Small intestine (tissue), 7 donors: ENCODE measurements around the gene STK33. TPM values are rescaled to one million over a fixed set of nuclear protein-coding genes. Genes with fewer than 3 reads are reported as not detected.
A peak's percentile ranks its signal among the peaks of the same experiment; 100 is the strongest.

Source experiments
- DNase-seq, 2 donors: peaks; one replicate each; pipeline versions ENCODE4 v3.0.0 to v3.0.0-alpha.2; 2013
- FAIRE-seq: peaks from 2 replicates; lab custom pipeline; 2012; peaks lifted over from hg19 to GRCh38; lab: Jason Lieb, UNC
- H3K27ac ChIP-seq, 3 donors: one replicate each; pipeline ENCODE4 v1.5.1; 2013; ENCODE audit warnings: low read length in 2 of 3, mild to moderate bottlenecking in 2 of 3, control low read depth in 1 of 3, inconsistent platforms in 1 of 3, low read depth in 1 of 3, moderate library complexity in 1 of 3
- H3K27me3 ChIP-seq, 3 donors: one replicate each; pipeline ENCODE4 v1.6.1; 2013; ENCODE audit warnings: low read length in 3 of 3, inconsistent platforms in 1 of 3; ENCODE audit not compliant: control insufficient read depth in 3 of 3, insufficient read depth in 3 of 3
- H3K36me3 ChIP-seq, 3 donors: one replicate each; pipeline ENCODE4 v1.6.1; 2013; ENCODE audit warnings: low read length in 3 of 3, inconsistent platforms in 1 of 3, low read depth in 1 of 3, mild to moderate bottlenecking in 1 of 3, moderate library complexity in 1 of 3; ENCODE audit not compliant: control insufficient read depth in 3 of 3, insufficient read depth in 2 of 3
- H3K4me1 ChIP-seq, 3 donors: one replicate each; pipeline ENCODE4 v1.6.1; 2013; ENCODE audit warnings: low read length in 2 of 3, inconsistent platforms in 1 of 3, low read depth in 1 of 3, mild to moderate bottlenecking in 1 of 3, moderate library complexity in 1 of 3; ENCODE audit not compliant: control insufficient read depth in 3 of 3, insufficient read depth in 2 of 3
- H3K4me3 ChIP-seq, 3 donors: one replicate each; pipeline ENCODE4 v1.5.1; 2013; ENCODE audit warnings: low read length in 3 of 3, control low read depth in 1 of 3, inconsistent platforms in 1 of 3, low read depth in 1 of 3, mild to moderate bottlenecking in 1 of 3, moderate library complexity in 1 of 3
- H3K9me3 ChIP-seq, 2 donors: one replicate each; pipeline ENCODE4 v1.6.1; 2013; ENCODE audit warnings: low read depth in 1 of 2, low read length in 1 of 2; ENCODE audit not compliant: control insufficient read depth in 2 of 2, insufficient read depth in 1 of 2
- WGBS, 3 donors: extraction: QIAGEN DNeasy Blood & Tissue Kit; methylation state at CpG; one replicate each; pipeline ENCODE4 v1.1.7; 2013; 5-methylcytosine and 5-hydroxymethylcytosine counted together
- polyA plus RNA-seq, 4 donors: library from polyadenylated mRNA; stranded (reverse) in 3 of 4; unstranded in 1 of 4; fragments of 200-250 nt in 3 of 4; fragments of 120-200 nt in 1 of 4; gene quantifications; one replicate each; pipeline versions ENCODE4 v1.2.1 to v1.2.3, GENCODE V29; 2013
- donor health status: healthy with polysubstance abuse.
- donor health status: control.
- donor health status: control.
- donor health status: Bipolar disorder and iron deficiency.
- donor health status: healthy.

STK33 gene
- polyA plus RNA-seq, 4 donors = 0.89 to 5.3 (median 2.5) TPM

DNA sequence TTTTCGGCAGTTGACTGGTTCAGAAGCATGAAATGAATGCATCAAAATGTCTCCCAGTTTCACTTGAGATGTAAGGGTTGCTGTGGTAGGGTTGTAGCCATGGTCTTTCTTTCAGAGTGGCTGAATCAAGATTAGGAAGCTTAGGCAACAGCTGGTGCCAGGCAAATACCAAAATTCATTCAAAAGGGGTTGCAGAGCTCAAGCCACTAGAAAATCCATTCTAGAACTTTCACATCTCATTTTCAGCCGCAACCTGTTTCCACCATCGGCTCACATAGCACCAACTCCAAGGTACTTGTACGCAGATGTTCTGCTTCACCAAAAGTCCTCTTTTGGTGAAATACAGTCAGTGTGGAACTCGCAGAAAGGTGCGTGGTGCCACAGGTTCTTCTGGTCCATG lies 40.5 kb upstream of the STK33 start:
- WGBS, 3 donors = 94 to 96% (median 94%) methylated on average over 6 of the region's 6 CpGs
- H3K36me3 ChIP-seq = peaks cover 0 to 35% (median 18%) of the 10 kb centered on the region in 3 donors
- FAIRE-seq = no peak

DNA sequence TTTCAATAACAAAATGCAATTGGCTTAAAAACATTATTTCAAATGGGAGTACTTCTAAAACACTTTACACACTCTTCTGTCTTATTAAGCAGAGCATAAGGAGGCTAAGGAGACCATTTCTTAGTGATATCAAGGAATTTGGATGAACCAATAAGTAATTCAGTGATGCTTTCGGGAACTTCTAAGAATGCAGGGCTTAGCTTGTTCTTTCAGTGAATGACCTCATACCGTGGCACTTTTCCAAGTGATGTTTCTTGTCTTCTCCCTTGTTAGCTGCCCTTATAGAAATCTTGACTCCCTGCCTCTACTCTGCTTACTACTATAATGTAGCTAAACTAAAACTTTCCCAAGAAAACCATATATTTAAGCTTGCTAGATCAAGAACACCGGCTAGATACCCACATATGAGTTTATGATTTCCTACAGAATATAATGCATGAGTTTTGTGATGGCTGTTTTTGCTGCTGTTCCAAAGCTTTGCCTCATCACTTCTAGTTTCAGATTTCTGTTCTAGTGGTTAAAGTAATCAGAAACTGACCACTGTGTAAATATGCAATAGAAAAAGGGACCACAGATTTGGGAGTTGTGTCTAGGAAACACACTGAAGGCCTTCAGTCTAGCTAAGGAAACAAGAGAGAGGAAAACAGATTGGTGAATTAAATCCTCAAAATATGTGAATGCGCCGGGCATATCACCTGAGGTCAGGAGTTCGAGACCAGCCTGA lies 37.5 kb upstream of the STK33 start:
- FAIRE-seq (no peak), DNase-seq (peak in 1 of 2 donors; percentile 35)
- Histone ChIP-seq H3K9me3 (peaks cover 0 to 11% of the 10 kb centered on the region in 2 donors), H3K27me3 (no peaks in the 10 kb centered on the region), H3K36me3 (peaks cover 0 to 24% (median 17%) of the 10 kb centered on the region in 3 donors), H3K27ac (no peak overlapping the region), H3K4me1 (no peaks in the 10 kb centered on the region), H3K4me3 (no peak overlapping the region)
- 73 to 94% (median 91%) methylated on average over 6 of the region's 6 CpGs for WGBS, 3 donors

More for the DNA sequence above, 40.5 kb upstream of the STK33 start:
- Histone ChIP-seq H3K4me1 (no peaks in the 10 kb centered on the region), H3K27ac (no peak overlapping the region), H3K27me3 (no peaks in the 10 kb centered on the region), H3K4me3 (no peak overlapping the region), H3K9me3 (peaks cover 0 to 15% of the 10 kb centered on the region in 2 donors)
- DNase-seq = no peak

DNA sequence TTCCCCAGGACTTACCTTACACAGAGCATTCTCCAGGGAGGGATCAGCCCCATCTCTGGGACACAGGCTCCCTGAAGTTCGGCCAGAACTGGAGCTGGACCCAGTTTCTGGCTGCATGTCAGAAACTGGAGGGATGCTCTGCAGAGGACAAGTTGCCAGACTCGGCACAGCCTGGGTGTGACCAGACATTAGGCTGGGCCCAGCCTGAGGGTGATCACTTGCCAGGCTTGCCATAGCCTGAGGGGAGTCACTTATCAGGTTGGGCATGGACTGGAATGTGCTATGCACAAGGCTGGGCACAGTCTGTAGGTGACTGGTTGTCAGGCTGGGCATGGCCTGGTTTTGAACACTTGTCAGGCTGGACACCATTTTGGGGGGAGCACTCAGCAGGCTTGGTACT lies 30.7 kb upstream of the STK33 start:
- Histone ChIP-seq H3K4me3 (no peak overlapping the region), H3K27ac (no peak overlapping the region), H3K9me3 (no peaks in the 10 kb centered on the region), H3K36me3 (peaks cover 4 to 47% (median 27%) of the 10 kb centered on the region in 3 donors), H3K27me3 (no peaks in the 10 kb centered on the region), H3K4me1 (no peaks in the 10 kb centered on the region)
- FAIRE-seq (no peak), DNase-seq (no peak)
- 89 to 90% (median 90%) methylated on average over 2 of the region's 2 CpGs for WGBS, 3 donors

DNA sequence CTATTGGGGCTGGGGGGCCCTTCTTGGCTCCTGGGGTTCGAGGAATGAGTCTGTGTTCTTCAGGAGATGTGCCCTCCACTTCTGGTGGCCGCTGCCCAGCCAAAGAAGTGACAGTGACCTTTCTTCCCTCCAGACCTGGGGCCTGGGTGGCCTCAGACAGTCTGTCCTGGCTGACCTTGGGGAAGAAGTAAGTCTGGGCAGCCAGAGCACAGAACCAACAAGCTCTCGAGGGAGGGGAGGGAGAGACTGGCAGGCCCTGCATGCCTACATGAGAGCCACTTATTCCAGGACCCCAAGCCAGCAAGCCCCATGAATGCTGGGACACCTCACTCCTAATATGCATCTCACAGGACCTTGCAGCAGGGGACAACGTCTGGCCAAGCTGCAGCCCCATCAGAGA lies 27.1 kb upstream of the STK33 start:
- no peak overlapping the region for H3K4me3 ChIP-seq
- no peaks in the 10 kb centered on the region for H3K4me1 ChIP-seq
- WGBS, 3 donors = 83 to 87% (median 85%) methylated on average over 4 of the region's 4 CpGs
- peaks cover 11 to 78% (median 29%) of the 10 kb centered on the region in 3 donors for H3K36me3 ChIP-seq
- DNase-seq = no peak
- no peaks in the 10 kb centered on the region for H3K27me3 ChIP-seq
- H3K27ac ChIP-seq = no peak overlapping the region
- H3K9me3 ChIP-seq = no peaks in the 10 kb centered on the region
- FAIRE-seq = no peak

DNA sequence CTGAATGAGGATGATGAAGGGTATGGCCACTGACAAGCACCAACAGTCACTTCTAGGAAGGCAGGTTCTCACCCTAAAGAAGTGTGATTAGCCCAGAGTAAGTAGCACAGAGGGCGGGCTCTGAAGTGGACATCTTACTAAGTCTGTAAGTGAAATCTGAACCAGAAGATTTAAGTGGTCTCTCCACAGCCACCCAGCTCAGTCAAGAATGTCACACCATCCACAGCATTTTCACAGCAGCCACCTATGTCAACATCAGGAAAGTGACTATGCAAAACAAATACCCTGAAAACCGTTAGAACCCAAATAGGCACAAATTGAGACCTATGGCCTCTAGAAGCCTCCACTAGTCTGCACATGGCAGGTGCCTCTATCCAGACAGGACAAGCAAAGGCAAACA lies 23.0 kb upstream of the STK33 start:
- FAIRE-seq (no peak), DNase-seq (no peak)
- 78 to 91% (median 88%) methylated on average over 2 of the region's 2 CpGs for WGBS, 3 donors

DNA sequence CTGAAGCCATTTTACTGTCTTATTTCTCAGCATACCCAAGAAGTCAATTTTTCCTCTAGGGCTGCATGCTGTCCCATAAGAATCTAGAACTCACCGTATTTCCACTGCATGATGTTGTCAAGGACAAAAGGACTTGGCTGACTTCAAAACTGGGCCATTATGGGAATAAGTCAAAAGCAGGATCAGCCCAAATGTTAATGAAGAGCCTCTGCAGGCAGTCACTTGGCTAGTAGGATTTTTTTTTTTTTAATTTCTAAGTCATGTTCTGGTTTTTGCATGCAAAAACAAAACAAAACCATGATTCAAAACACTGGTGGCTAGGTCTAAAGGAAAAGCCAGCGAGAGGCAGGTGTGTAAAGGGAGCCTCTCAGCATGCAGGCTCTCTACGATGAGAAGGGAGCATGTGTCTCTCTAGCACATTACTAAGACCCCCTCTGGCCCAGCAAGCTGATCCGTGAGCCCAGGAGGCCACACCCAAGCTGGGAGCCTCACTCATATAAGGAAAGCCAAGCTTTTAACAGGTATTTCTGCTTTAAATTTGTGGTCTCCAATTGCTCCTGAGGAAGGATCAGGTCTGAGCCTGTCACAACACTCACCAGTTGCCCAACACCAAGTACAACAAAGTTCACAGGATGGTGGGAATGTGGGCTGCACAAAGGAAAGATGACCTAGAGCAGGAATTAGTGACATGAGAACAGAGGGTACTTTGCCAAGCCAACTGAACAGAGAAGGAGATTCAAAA lies 21.4 kb upstream of the STK33 start:
- 91 to 95% (median 93%) methylated on average over 4 of the region's 4 CpGs for WGBS, 3 donors
- Histone ChIP-seq H3K4me3 (no peak overlapping the region), H3K27me3 (no peaks in the 10 kb centered on the region), H3K36me3 (peaks cover 6 to 42% (median 6%) of the 10 kb centered on the region in 3 donors), H3K4me1 (no peaks in the 10 kb centered on the region), H3K9me3 (no peaks in the 10 kb centered on the region), H3K27ac (no peak overlapping the region)
- FAIRE-seq (no peak), DNase-seq (no peak)

More for the DNA sequence above, 23.0 kb upstream of the STK33 start:
- Histone ChIP-seq H3K4me3 (no peak overlapping the region), H3K9me3 (no peaks in the 10 kb centered on the region), H3K4me1 (no peaks in the 10 kb centered on the region), H3K36me3 (peaks cover 6 to 57% (median 12%) of the 10 kb centered on the region in 3 donors), H3K27ac (no peak overlapping the region), H3K27me3 (no peaks in the 10 kb centered on the region)

DNA sequence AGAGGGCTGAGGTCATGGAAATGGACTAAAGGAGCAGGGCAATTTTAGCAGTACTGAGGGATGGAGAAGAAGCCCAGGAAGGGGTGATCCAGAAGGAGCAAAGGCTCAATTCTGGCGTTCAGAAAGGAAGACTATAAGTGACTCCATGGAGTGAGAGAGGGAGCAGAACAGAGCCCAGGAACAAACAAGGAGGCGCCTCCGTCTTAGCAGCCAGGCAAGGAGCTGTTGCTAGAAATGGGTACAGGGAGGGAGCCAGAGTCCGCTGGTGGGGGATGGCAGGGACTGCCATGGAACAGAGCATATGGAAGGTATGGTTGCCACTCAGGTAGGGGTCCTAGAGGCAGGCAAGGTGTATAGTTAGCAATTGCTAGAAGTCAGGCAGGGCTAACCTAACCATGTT lies 20.5 kb upstream of the STK33 start:
- H3K4me3 ChIP-seq = no peak overlapping the region
- peaks cover 6 to 33% (median 6%) of the 10 kb centered on the region in 3 donors for H3K36me3 ChIP-seq
- FAIRE-seq (no peak), DNase-seq (no peak)
- no peaks in the 10 kb centered on the region for H3K4me1 ChIP-seq
- 91 to 98% (median 93%) methylated on average over 4 of the region's 4 CpGs for WGBS, 3 donors
- H3K9me3 ChIP-seq = no peaks in the 10 kb centered on the region
- no peak overlapping the region for H3K27ac ChIP-seq
- no peaks in the 10 kb centered on the region for H3K27me3 ChIP-seq

DNA sequence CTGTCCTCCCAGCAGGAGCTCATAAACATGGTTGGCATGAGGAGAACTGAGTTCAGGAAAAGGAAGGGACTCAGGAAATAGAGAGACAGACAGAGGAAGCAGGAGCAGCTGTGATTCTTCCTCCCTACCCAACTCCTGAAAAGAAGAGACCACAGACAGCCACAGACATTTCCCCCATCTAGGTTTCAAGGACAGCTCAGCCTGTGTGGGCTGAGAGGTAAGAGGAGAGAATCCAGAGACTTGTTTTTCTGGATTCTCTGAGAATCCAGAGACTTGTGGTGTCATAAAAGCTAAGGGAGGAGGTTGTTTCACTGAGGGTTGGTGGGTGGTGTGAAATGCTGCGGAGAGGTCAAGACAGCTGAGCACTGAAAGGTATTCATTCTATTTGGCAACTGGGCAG lies 19.0 kb upstream of the STK33 start:
- DNase-seq (no peak), FAIRE-seq (no peak)
- 91 to 97% (median 96%) methylated on average over 1 of the region's 1 CpG for WGBS, 3 donors
- Histone ChIP-seq H3K27me3 (no peaks in the 10 kb centered on the region), H3K36me3 (peaks cover 4 to 20% (median 6%) of the 10 kb centered on the region in 3 donors), H3K4me3 (no peak overlapping the region), H3K9me3 (no peaks in the 10 kb centered on the region), H3K4me1 (no peaks in the 10 kb centered on the region), H3K27ac (no peak overlapping the region)
